Stimulated activated CD8-positive, alpha-beta memory T cell treated with anti-CD3 and anti-CD28 coated beads, Interleukin-4, amount 100 ng/mL, for 24 hours (primary cell): Measurements from ENCODE around the gene BEX2.
A peak's percentile ranks its signal among the peaks of the same experiment; 100 is the strongest.
"Not testable (repeated sequence)": the region's sequence is repeated elsewhere in the genome, so short reads cannot be mapped to it uniquely, and the experiment has no call there.

Experiments used
- DNase-seq: peaks from one replicate; pipeline ENCODE4 v3.0.0-alpha.2; 2020; ENCODE audit warnings: low read depth

The BEX2 gene

DNA sequence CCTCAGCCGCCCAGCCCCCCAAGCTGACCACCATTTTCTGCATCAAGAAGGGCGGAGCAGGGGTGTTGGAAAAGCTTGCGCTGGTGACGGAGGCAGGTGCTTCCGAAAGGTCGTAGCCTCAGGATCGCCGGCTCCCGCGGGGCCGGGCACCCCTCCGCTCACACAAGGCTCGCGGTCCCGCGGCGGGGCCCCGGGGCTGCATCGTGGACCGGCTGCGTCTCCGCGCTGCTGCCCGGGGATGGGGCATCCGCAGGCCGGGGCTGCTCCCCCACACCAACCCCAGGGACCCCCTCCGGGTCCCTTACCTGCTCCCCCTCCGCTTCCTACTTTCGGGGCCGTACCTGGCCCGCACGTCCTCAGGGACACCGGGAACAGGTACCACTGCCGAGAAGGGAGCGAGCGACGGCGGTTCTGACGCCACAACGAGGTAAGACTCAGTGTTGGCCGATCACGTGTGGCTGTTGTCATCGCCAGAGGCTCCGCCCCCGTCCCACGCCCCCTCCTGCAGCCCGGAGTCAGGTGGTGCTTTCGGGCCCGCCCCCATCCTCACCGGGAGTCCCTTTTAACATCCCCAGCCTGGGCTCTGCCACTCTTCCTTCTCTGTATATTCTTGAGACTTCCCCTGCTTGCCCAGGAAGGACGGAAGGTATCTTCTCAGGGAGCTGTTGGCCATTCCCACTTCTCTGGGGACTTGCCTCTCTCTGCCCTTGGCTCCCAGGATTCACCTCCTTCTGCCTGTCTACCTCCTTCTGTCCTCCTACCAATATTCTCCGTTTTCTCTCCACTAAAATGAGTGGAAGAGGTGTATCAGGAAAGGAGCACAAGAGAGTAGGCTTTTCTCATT lies at the start of gene BEX2:
Gene BEX2, minus strand, starts transcription at position 436 of the 844 bp plus-strand sequence. CDS start 1,014 bp downstream, outside the sequence.
- DNase-seq = peak; percentile 68

- DNase-seq = no peak
Measured at GRCh38 chrX:103360092-103360491, 49.3 kb upstream of the BEX2 start.

GRCh38 chrX:103359605-103360004 lies 48.8 kb upstream of the BEX2 start:
- not testable (repeated sequence) for DNase-seq

DNA sequence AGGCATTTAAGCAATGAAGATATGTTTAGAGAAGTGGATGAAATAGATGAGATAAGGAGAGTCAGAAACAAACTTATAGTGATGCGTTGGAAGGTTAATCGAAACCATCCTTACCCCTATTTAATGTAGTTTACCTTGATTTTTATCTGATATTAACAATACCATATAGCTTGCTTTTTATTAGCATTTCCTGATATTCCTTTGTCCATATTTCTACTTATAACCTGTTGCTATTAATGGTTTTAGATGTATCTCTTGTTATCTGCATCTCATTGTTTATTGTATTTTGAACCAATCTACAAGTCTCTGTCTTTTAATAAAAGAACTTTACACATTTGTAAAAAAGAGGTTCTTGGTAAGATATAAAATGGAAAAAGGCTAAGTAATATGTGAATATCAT lies 47.1 kb upstream of the BEX2 start:
- no peak for DNase-seq

GRCh38 chrX:103356858-103357257 lies 46.1 kb upstream of the BEX2 start:
- no peak for DNase-seq

DNA sequence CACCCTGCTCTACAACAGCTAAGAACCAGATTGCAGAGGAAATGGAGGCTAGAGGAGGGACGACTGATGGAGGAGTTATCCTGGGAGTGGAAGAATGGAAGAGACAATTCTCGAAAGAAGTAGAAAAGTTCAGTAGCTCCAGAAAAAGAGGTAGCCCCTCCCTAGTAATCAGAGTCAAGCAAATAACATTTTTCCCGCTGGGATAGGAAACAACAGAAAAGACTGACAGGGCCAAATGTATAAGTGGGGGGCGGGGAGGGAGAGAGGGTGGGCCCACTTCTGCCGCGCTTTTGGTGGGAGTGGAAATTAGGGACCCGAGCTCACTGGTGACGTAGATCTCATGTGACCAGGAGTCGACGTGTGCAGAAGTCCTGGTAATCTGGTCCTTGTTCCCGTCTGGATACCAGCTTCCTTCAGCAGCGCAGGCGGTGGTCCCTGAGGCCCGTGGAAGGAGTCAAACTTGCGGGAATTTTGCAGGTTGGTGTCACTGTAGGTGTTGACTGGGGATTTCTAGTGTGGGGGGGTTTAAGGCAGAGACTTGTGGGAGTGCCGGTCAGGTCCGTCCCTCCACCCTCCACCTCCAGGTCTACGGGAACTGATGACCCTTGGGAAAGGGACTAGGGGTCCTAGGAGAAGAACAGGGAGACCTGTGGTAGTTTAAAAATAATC lies 45.5 kb upstream of the BEX2 start, which contains the start of gene TCEAL9:
Gene TCEAL9, plus strand, starts transcription at position 377 of the 669 bp plus-strand sequence. CDS start 1,179 bp downstream, outside the sequence.
- no peak for DNase-seq

DNA sequence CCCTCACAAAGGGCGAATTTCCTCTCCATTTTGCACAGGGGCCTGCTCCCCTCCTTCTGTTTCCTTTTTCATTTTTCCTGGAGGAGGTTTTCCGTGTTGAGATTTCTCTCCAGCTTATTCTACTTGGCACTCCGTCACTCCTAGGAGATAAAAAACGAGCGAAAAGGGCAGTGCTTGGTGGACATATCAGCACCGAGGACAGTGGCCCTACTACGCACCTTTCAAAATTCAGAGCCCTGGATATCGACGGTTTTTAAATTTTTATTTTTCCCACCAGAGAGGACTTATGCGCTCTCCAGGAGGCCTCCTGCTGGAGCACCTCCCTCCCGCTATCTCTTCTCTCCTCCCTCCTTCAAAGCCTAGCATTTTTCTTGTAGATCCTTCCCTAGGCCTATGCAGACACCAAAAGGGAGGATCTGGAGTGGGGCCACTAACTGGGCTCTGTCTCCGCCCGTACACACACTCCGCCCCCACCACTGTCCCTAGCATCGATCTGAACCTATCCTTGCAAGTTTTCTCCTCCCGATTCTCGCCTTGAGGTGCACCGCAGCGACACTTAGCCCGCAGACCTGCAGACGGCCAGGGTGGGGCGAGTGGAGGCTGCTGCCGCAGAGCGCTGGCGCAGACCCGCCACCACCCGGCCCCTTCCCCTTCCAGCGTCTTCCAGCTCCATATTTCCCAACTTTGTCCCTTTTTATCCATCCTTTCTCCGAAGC lies 37.0 kb upstream of the BEX2 start:
- no peak for DNase-seq

DNA sequence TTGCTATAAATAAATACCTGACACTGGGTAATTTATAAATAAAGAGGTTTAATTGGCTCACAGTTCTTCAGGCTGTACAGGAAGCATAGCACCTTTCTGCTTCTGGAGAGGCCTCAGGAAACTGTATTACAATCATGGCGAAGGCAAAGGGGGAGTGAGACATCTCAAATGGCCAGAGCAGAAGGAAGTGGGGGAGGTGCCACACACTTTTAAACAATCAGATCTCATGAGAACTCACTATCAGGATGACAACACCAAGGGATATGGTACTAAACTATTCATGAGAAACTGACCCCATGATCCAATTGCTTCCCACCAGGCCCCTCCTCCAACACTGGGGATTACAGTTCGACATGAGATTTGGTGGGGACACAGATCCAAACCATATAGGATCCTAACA lies 33.8 kb upstream of the BEX2 start:
- no peak for DNase-seq

DNA sequence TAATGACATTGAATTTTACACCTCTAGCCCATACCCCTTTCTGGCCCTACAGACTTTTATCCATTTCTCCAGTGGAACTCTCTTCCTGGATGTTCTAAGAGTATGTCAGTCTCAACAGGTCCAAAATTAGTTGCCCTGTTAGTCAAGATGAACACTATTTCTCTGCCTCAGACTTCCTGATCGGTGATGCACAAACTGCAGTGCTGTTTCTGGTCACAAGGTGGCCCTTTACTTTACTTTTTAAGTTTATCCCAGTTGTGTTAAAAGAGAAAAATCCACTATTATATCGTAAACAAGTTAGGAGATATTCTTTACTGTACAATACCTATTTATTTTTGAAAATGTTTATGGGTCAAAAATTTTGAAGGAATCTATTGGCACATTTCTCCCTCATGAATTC lies 32.3 kb upstream of the BEX2 start:
- no peak for DNase-seq

- no peak for DNase-seq
Measured at GRCh38 chrX:103338663-103339062, 27.9 kb upstream of the BEX2 start.

GRCh38 chrX:103330681-103331288 lies 20.0 kb upstream of the BEX2 start:
- no peak for DNase-seq

GRCh38 chrX:103329991-103330390 lies 19.2 kb upstream of the BEX2 start, which contains the start of gene TCEAL7:
Gene TCEAL7, plus strand, starts transcription at chrX:103330239. Its CDS starts 1,165 bp downstream, at chrX:103331404.
- no peak for DNase-seq

DNA sequence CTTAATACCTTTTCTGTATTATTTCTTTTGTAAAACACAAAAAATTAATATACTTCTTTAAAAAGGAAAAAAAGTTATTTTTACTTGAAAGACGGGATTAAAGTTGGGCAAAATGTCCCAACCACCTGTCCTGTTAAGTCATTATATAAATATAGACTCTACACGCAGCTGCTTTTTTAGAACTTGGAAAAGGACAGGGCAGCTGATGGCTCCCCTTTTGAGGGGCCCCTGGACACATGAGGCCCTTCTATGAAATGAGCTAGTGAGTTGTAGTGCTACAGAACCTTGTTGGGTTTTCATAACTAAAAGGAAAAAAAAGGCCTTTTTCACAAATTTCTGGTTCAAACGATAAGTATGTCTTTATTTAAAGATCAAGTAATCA lies 600 bp upstream of the BEX2 start:
- no peak for DNase-seq

DNA sequence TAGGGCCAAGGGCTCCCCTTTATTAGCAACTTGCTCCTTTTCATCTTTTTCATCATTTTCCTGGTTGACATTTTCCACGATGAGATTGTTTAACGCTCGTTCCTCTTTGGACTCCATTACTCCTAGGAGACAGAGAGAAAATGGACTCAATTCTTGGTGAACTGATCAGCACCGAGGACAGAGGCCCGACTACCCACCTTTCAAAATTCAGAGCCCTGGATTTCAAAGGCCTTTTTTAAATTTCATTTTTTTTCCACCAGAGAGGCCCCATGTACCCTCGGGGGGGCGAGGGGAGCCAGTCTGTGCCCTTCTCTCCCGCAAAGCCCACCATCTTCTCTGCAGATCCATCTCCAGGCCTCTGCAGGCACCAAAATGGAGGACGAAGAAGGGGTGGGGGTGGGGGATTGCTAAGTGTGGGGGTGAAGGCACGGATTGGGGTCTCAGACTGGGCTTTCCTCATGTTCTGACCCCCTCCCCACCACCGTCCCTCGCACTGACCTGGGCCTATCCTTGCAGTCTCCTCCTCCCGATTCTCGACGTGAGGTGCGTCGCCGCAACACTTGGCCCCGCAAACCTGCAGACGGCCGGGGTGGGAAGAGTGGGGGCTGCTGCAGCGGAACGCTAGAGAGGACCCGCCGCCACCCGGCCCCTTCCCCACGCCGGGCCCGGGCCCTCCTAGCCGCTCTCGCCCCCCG lies 783 bp downstream of the BEX2 start:
- no peak for DNase-seq

DNA sequence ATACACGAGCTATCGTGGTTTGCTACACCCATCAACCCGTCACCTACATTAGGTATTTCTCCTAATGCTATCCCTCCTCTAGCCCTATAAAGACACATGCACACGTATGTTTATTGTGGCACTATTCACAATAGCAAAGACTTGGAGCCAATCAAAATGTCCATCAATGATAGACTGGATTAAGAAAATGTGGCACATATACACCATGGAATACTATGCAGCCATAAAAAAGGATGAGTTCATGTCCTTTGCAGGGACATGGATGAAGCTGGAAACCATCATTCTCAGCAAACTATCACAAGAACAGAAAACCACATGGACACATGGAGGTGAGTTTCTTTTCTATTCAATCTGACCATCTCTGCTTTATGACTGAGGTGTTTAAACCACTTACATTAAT lies 5.1 kb downstream of the BEX2 start:
- DNase-seq = not testable (repeated sequence)

DNA sequence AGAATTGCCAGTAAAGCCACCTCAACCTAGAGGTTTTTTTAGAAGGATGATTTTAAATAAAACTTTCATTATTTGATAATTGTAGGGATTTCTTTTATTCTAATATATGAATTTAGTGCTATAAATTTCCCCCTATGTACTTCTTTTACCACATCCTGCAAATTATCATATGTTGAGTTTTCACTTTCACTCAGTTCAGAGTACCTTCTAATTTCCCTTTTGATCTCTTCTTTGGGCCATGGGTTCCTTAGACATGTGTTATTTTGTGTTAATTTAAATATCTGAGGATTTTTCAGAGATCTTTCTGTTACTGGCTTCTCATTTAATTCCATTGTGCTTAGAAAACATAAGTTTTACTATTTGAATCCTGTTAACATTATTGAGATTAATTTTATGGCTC lies 6.1 kb downstream of the BEX2 start:
- DNase-seq = no peak

DNA sequence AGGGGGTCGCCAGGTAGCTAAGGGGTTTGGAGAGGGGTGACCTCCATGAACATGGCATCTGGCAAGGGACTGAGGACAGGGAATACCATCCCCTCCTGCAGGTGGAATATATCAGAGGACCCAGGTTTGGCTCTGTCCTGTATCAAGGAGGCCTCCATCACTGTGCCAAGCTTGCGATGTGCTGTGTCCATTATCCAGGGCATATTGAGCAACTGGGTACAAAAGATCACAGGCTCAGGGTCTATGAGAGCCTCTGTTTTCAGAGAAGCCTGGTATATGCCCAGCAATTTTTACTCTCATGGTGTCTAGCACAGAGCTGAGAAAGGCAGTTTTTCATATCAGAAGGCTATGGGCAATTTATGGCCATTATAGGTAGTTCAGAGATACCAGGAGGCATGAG lies 17.7 kb downstream of the BEX2 start:
- DNase-seq = no peak

DNA sequence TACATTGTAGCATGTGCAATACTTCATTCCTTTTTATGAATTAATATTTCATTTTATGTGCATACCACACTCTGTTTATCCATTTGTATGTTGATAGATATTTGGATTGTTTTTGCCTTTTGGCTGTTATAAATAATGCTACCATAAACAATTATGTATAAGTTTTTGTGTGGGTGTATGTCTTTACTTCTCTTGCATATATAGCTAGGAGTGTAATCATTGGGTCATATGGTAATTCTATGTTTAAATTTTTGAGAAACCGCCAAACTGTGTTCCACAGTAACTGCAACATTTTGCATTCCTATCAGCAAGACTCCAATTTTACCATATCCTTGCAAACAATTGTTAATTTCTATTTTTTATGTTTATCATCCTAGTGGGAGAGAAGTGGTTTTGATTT lies 31.2 kb downstream of the BEX2 start:
- DNase-seq = no peak

DNA sequence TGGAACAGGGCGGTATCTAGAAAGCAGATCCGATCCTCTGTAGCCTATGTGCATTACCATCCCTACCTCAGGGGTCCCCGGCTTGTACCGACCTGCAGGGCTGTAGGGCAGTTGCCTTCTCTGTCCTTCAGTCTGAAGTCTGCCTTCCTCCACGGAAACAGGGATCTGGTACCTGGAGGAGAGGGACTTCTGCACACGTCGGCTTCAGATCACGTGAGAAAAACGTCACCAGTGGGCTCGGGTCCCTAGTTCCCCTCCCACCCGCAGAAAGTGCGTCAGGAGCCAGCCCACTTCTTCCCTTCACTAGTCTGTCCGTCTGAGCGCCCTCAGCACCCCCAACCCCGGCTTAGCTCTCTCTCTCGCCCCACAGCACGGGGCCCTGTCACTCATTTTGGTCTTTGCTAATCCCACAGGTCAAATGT lies 34.2 kb downstream of the BEX2 start, which contains the start of gene TCEAL5:
Gene TCEAL5, minus strand, starts transcription at position 170 of the 422 bp plus-strand sequence. CDS start 2,187 bp downstream, outside the sequence.
- DNase-seq = no peak

- DNase-seq = no peak
Measured at GRCh38 chrX:103275947-103276567, 34.7 kb downstream of the BEX2 start.

DNA sequence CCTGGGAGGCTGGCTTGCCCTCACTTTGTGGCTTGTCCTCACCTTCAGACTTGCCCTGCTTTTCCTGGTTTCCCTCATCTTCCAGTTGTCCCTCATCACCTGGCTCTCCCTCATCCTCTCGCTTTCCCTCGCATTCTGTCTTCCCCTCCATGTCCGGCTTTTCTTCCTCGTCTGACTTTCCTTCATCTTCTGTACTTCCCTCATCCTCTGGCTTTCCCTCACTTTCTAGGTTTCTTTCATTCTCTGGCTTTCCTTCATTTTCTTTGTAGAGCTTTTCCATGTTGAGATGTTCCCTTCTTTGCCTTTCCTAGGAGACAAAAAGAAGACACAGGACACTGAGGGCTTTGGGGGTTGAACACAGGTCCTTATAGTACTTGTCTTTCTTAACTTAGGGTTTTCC lies 36.5 kb downstream of the BEX2 start:
- no peak for DNase-seq
